Measurements from ENCODE around the gene MARK3.
A peak's percentile ranks its signal among the peaks of the same experiment; 100 is the strongest.

Gene MARK3

DNA sequence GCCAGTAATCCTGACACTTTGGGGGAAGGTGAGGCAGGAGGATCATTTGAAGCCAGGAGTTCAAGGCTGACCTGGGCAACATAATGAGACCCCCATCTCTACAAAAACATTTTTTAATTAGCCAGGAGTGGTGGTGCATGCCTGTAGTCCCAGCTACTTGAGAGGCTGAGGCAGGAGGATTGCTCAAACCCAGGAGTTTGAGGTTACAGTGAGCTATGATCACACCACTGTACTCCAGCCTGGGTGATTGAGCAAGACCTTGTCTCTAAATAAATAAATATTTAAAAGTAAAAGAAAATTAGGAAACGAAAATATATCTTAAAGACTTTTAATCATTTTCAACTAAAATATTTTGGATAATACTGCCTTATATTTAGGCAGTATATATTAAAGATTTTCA is 111.6 kb downstream of the MARK3 start:
- DNase-seq, result no peak

GRCh38 chr14:103499709-103500108 is 114.5 kb downstream of the MARK3 start:
- DNase-seq, result no peak

GRCh38 chr14:103500148-103500990 is 115.2 kb downstream of the MARK3 start:
- peak; percentile 93 for DNase-seq

DNA sequence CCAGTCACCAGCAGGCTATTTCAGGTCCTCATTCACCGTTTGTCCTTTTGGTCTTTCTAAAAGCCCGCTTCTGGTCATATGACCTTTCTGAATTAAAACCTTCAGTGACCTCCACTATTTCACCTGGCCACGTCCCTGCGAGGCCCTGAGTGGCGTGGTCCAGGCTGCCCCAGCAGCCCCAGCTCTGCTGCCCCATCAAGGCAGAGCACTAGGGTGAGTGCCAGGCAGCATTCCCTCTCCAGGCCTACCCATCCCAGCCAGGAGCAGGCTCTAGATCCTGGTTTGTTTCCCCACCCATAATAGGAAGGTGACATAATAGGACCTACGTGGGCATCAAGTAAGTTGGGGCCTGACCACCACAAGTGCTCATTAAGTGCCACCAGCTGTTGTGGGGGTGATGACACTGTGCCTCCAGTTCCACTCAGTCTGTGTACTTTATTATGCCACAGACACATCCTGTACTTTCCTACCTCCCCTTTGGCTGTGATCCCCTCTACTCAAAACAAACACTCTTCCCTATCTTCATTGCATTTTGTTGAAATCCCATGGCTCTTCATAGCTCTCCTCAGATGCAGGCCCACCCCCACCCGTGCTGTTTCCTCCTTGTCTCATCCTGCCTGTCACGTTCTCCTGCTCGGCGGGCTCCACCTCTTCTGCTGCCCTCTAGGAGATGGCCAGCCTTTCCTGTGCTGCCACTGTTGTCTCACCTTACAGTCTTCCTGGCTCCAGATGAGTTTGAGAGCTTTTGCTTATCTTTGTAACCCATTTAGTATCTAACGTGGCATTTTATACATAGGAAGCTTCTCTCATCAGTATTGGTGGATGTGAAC is 116.0 kb downstream of the MARK3 start:
- no peak for DNase-seq

- no peak for DNase-seq
These were observed 116.9 kb downstream of the MARK3 start for GRCh38 chr14:103501921-103502669.

GRCh38 chr14:103502877-103503276 is 117.7 kb downstream of the MARK3 start:
- no peak for DNase-seq

GRCh38 chr14:103503296-103503695 is 118.1 kb downstream of the MARK3 start:
- DNase-seq, result no peak

DNA sequence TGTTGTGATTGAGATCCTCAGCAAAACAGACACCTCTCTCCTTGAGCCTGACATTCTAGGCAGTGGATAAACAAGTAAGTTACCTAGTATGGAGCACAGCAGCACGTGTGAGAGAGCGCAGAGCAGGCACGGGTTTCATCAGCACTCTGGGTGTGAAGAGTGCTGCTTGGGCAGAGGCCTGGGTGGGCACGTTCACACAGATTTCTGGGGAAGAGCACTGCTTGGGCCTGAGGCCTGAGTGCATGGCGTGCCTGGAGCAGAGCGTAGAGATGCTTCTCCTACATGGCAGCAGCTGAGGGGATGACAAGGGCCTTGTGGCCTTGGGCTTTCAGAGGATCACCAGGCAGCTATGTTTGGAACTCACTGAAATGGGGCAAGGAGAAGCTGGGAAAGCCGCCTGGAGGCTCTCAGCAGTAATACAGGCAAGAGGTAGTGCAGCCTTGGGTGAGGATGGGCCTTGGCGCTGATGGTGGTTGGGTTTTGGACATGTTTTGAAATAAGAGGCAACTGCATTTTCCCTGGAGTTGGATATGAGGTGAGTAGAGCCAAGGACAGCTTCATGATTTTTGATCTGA is 119.9 kb downstream of the MARK3 start:
- DNase-seq, result no peak

GRCh38 chr14:103507751-103508150 is 122.5 kb downstream of the MARK3 start:
- DNase-seq, result no peak

- peak; percentile 12 for DNase-seq
These were observed 123.5 kb downstream of the MARK3 start for GRCh38 chr14:103508521-103509329.

- peak; percentile 42 for DNase-seq
These were observed 124.9 kb downstream of the MARK3 start for GRCh38 chr14:103509864-103510723.

DNA sequence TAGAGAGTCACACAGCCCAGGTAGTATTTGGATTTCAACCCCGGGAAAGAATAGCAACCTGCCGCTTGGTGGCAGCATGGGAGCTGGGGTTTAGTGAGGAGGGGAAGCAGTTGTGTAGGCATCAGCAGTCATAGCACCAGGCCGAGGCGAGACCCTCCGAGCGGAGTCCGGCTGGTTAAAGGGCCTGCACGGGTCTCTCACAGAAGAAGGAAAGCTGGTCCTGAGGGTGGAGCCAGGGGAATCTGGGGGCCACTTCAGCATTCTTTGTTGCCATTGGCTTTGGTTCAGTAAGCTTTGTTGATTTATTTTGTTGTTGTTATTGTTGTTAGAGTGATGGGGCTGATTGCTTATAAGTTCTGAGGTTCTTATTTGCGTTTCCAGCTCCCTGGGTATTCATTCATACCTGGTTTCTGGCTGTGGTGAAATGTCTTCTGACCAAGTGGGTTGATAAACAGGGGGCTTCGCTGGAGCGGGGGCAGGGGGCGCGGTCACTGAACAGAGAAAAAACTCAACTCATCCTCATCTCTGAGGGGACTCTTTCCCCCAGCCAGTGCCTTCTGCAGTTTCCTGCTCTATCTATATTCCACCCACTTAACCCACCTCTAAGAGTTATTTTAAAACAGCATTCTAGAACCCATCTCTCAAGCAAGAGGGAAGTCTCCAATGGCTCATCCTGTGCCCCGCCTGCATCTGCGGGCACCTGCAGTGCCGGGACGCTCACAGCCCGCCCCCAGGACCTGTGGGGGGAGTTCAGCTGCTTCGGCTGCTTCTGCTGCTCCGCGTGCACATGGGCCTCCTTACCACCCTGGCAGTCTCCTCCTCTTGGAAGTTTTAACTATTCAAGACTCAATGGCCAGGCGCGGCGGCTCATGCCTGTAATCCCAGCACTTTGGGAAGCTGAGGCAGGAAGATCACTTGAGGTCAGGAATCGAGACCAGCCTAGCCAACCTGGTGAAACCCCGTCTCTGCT is 125.8 kb downstream of the MARK3 start:
- peak; percentile 58 for DNase-seq

- DNase-seq, result peak; percentile 17
These were observed 127.0 kb downstream of the MARK3 start for GRCh38 chr14:103512180-103512579.

DNA sequence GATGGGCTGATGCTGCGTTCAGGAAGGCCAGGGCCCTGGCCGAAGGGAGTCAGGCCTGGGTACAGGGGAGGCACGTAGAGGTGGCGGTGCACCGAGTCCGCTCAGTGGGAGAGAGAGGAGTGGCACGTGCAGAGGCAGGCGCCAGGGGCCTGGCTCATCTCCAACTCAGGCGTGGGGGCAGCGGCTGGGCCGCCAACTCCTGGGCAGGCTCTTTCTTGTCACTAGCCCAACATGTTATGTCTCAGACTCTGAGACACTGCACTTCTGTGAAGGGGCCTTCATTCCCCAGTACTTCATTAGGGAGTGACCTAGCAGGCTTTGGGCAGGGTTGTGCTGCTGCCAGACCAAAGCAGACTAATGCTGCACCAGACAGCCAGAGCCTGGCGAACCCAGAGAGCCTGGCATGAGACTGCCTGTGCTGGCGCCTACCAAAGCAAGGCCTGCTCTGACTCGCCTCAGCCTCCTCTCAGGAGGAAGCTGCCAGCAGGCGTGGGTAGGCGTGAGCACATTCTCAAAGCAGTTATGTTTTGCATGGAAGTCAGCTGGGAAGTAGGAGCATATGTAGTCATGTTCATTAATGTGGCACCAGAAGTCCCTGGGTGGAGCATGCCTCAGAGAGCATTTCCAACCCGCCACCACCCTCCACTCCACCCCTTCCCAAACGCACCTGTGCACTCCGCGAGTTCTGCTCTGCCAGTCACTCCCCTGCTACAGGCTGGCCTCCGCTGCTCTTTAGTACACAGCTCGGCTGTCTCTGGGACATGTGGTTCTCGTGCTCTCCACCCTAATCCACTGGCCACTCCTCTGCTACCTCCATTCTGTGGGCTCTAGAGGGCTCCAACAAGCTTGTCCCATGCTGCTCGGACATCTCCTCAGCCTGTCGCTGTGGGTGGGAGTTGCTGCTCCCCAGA is 127.7 kb downstream of the MARK3 start:
- peak; percentile 58 for DNase-seq

GRCh38 chr14:103514596-103515421 is 129.6 kb downstream of the MARK3 start:
- DNase-seq, result peak; percentile 56

DNA sequence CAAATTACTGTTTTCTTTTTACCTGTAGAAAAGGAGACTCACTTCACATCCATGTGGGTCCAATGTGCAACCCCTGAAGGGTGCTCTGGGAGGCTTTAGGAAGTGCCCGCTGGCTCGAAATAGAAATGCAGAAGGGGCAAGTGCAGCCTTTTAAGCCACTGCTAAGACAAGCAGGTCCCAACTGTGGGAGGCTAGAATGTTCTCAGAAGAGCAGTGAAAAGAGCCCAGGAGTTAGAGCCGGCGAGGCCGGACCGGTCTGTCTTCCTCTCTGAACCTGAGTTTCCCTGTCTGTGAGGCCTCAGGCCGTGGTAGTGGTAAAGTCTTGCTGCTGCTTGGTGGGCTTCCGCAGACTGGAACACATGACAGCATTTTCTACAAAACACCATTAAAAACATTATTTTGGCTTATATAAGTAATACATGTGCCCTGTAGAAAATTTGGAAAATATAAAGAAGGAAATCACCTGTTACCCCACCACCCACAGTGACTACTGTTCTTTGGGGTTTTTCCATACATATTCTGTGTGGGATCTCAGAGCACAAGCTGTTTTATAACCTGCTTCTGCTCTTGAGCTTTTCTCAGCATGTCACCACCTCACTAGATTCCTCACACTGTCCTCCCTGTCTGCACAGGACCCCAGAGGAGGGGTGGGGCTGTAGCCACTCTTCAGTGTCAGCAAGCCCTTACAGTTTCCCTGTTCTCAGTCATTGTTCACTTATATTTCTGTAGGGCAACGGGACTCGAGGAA is 131.4 kb downstream of the MARK3 start:
- DNase-seq, result peak; percentile 49

DNA sequence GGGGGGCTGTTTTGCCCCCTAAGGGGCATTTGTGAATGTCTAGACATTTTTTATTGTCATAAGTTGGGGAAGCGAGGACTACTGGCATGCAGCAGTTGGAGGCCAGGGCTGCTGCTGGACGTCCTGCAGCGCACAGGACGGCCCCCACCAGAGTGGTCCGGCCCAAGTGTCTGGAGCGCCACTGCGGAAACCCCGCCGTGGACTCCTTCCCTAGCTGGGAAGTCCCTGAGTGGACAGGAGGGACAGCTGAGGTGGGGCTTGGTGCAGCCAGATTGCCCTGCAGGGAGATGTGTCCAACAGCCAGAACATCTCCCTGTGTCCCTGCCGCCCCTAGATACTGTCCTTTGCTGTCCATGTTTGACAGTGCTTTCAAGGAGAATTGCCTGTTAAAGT is 132.0 kb downstream of the MARK3 start:
- DNase-seq, result peak; percentile 54
